Ishikawa (cell line): ENCODE data around the gene CAPZA1.

Experiments used
- EP300 ChIP-seq: IDR thresholded peaks from 2 replicates; pipeline ENCODE4 v1.6.1; 2012; ENCODE audit warnings: borderline replicate concordance
- FOXM1 ChIP-seq: IDR thresholded peaks from 2 replicates; pipeline ENCODE4 v1.6.1; 2012; ENCODE audit warnings: low read depth, borderline replicate concordance
- MAX ChIP-seq: IDR thresholded peaks from 2 replicates; pipeline ENCODE4 v1.6.1; 2012
- NFIC ChIP-seq: IDR thresholded peaks from 2 replicates; pipeline ENCODE4 v1.6.1; 2012
- RAD21 ChIP-seq: IDR thresholded peaks from 2 replicates; pipeline ENCODE4 v1.6.1; 2012; ENCODE audit warnings: low read depth
- REST ChIP-seq: IDR thresholded peaks from 2 replicates; pipeline ENCODE4 v1.6.1; 2012; ENCODE audit warnings: low read depth, mild to moderate bottlenecking
- TEAD4 ChIP-seq: IDR thresholded peaks from 2 replicates; pipeline ENCODE4 v1.6.1; 2012
- USF1 ChIP-seq: IDR thresholded peaks from 2 replicates; pipeline ENCODE4 v1.6.1; 2012

GRCh38 chr1:112702067-112702395 lies 82.4 kb downstream of the CAPZA1 start:
- TF ChIP-seq FOXM1, result no peak
- no peak for TF ChIP-seq REST
- TF ChIP-seq EP300, result no peak
- TF ChIP-seq RAD21, result no peak
- TF ChIP-seq USF1, result no peak
- no peak for TF ChIP-seq MAX
- TF ChIP-seq NFIC, result no peak
- TF ChIP-seq TEAD4, result no peak
